SK-N-SH treated with all-trans-retinoic acid at 6 μM for 48 hours (cell line): ENCODE data around the gene LCNL1.

Experiments
- ARNTL ChIP-seq: fragments of 450-650 bp; formaldehyde crosslinking; IDR thresholded peaks from 2 replicates; pipeline ENCODE4 v1.5.0; 2020; ENCODE audit warnings: low read depth, mild to moderate bottlenecking, moderate library complexity, borderline replicate concordance
- CSDC2 ChIP-seq: fragments of 250-450 bp; sonication (Bioruptor Pico); IDR thresholded peaks from 2 replicates; pipeline ENCODE4 v1.5.0; 2020; ENCODE audit warnings: mild to moderate bottlenecking, moderate library complexity
- ESRRG ChIP-seq: fragments of 250-450 bp; sonication (Bioruptor Pico); IDR thresholded peaks from 2 replicates; pipeline ENCODE4 v1.6.1; 2021; ENCODE audit warnings: mild to moderate bottlenecking
- OSR1 ChIP-seq: fragments of 250-450 bp; sonication (Bioruptor Pico); IDR thresholded peaks from 2 replicates; pipeline ENCODE4 v1.8.0; 2022; ENCODE audit warnings: moderate library complexity, mild to moderate bottlenecking, inconsistent platforms
- PATZ1 ChIP-seq: fragments of 250-450 bp; sonication (Bioruptor Pico); IDR thresholded peaks from 2 replicates; pipeline ENCODE4 v1.8.0; 2020; ENCODE audit warnings: mild to moderate bottlenecking, moderate library complexity, borderline replicate concordance
- POU6F1 ChIP-seq: fragments of 250-450 bp; sonication (Bioruptor Pico); IDR thresholded peaks from 2 replicates; pipeline ENCODE4 v1.8.0; 2021; ENCODE audit warnings: low read depth, mild to moderate bottlenecking, moderate library complexity, borderline replicate concordance
- PPARA ChIP-seq: fragments of 250-450 bp; sonication (Bioruptor Pico); IDR thresholded peaks from 2 replicates; pipeline ENCODE4 v1.5.0; 2020; ENCODE audit warnings: mild to moderate bottlenecking, borderline replicate concordance
- TCF4 ChIP-seq: fragments of 250-450 bp; sonication (Bioruptor Pico); IDR thresholded peaks from 2 replicates; pipeline ENCODE4 v1.8.0; 2021; ENCODE audit warnings: mild to moderate bottlenecking, moderate library complexity, borderline replicate concordance
- TSHZ2 ChIP-seq: fragments of 250-450 bp; sonication (Bioruptor Pico); IDR thresholded peaks from 2 replicates; pipeline ENCODE4 v1.5.0; 2020; ENCODE audit warnings: mild to moderate bottlenecking, moderate library complexity
- ZFP3 ChIP-seq: fragments of 250-450 bp; sonication (Bioruptor Pico); IDR thresholded peaks from 2 replicates; pipeline ENCODE4 v1.5.0; 2020; ENCODE audit warnings: mild to moderate bottlenecking, moderate library complexity
- ZFP30 ChIP-seq: fragments of 450-650 bp; formaldehyde crosslinking; IDR thresholded peaks from 2 replicates; pipeline ENCODE4 v1.5.0; 2022; ENCODE audit warnings: mild to moderate bottlenecking, moderate library complexity
- ZNF8 ChIP-seq: fragments of 450-650 bp; formaldehyde crosslinking; IDR thresholded peaks from 2 replicates; pipeline ENCODE4 v1.5.0; 2020; ENCODE audit warnings: mild to moderate bottlenecking, moderate library complexity

GRCh38 chr9:136939996-136940525 is 42.7 kb upstream of the LCNL1 start:
- TF ChIP-seq PATZ1 (CRISPR knock-in tag) = no peak
- no peak for TF ChIP-seq ZNF8 (CRISPR knock-in tag)
- no peak for TF ChIP-seq TCF4
- TF ChIP-seq POU6F1 (CRISPR knock-in tag) = no peak
- TF ChIP-seq ESRRG (CRISPR knock-in tag) = no peak
- TF ChIP-seq ZFP30 = no peak
- no peak for TF ChIP-seq ZFP3
- TF ChIP-seq PPARA (CRISPR knock-in tag) = no peak
- TF ChIP-seq CSDC2 = no peak
- TF ChIP-seq ARNTL (CRISPR knock-in tag) = no peak
- no peak for TF ChIP-seq TSHZ2 (CRISPR knock-in tag)
- TF ChIP-seq OSR1 (CRISPR knock-in tag) = no peak
